ENCODE data around the gene ACYP2. TPM values are rescaled to one million over a fixed set of nuclear protein-coding genes. Genes with fewer than 3 reads are reported as not detected.

ACYP2 gene
- total and polyA plus RNA-seq, 4 donors: 23.6 to 61.4 (median 43.1) TPM

DNA sequence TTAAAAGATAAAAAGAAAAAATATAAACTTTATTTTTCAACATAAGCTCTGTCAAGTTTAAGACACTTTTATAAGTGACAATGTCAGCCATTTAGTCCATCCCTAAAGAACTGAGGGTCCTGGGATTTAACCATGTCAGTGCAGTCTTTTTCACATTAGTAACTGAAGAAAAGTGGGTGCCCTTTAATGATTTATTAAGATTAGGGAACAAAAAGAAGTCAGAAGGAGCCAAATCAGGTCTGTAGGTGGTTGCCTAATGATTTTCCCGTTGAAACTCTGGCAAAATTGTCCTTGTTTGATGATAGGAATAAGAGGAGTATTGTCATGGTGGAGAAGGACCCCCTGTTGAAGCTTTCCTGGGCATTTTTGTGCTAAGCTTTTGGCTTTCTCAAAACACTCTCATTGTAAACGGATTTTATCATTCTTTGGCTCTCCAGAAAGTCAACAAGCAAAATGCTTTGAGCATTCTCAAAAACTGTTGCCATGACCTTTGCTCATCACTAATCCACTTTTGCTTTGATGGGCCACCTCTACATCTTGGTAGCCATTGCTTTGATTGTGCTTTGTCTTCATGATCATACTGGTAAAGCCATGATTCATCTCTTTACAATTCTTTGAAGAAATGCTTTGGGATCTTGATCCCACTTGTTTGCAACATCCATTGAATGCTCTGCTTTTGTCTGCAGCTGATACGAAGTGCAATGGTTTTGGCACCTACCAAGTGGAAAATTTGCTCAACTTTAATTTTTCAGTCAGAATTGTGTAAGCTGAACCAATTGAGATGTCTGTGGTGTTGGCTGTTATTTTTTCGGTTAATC is 118.6 kb downstream of the ACYP2 start:
- no peak overlapping the region for H3K27ac ChIP-seq (ENCODE audit: low read depth, low read length)
- H3K36me3 ChIP-seq (ENCODE audit: control insufficient read depth, insufficient read depth, low read length): no peaks in the 10 kb centered on the region
- no peaks in the 10 kb centered on the region for H3K27me3 ChIP-seq (ENCODE audit: control insufficient read depth, insufficient read depth, low read length)
- H3K4me3 ChIP-seq (ENCODE audit: low read depth, low read length): no peak overlapping the region
- WGBS (ENCODE audit: insufficient coverage): 53% methylated on average over 3 of the region's 4 CpGs
- no peaks in the 10 kb centered on the region for H3K9me3 ChIP-seq (ENCODE audit: control insufficient read depth, insufficient read depth, low read length)
- DNase-seq (ENCODE audit: low read depth in 4 of 6, low spot score in 6 of 6): no peak
- no peaks in the 10 kb centered on the region for H3K4me1 ChIP-seq (ENCODE audit: control insufficient read depth, insufficient read depth, low read length)

DNA sequence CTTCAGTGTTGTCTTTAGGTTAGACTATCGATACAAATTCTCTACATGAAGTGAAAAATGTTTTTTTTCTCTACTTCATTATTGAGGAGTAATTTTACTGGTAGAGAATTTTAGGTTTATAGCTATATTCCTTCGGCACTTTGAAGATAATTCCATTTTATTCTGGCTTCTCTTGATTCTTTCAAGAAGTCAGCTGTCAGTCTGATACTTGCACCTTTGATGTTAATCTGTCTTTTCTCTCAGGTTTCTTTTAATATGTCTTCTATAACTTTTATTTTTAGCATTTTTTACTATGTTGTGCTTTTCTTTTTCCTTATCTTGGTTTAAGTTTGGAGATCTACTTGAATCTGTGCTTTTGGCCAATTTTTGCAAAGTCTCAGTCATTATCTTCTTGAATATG is 122.0 kb downstream of the ACYP2 start:
- no peak for DNase-seq (ENCODE audit: low read depth in 4 of 6, low spot score in 6 of 6)
- no peak overlapping the region for H3K4me3 ChIP-seq (ENCODE audit: low read depth, low read length)
- no peaks in the 10 kb centered on the region for H3K27me3 ChIP-seq (ENCODE audit: control insufficient read depth, insufficient read depth, low read length)
- no peak overlapping the region for H3K27ac ChIP-seq (ENCODE audit: low read depth, low read length)
- H3K36me3 ChIP-seq (ENCODE audit: control insufficient read depth, insufficient read depth, low read length): no peaks in the 10 kb centered on the region
- no peaks in the 10 kb centered on the region for H3K9me3 ChIP-seq (ENCODE audit: control insufficient read depth, insufficient read depth, low read length)
- no peaks in the 10 kb centered on the region for H3K4me1 ChIP-seq (ENCODE audit: control insufficient read depth, insufficient read depth, low read length)
- WGBS (ENCODE audit: insufficient coverage): no CpG with 5 or more reads among the region's 2 CpGs

DNA sequence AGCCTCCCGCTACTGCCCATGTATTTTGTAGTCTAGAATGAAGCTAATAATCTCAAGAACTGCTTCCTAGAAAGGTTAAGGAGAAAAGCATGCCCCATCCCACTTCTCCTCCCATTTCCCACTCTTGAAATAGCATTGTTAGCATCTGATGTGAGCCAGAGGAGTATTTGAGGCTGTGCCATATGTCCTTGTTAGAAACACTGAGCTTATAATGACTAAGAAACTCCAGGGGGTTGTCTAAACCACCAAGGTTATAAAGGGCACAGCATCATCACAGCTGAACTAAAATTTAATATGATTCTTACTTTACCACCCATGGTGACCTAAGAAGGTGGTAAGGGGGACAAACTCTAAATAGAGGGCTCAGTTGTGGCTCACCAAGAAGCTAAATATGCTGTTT is 124.0 kb downstream of the ACYP2 start:
- no peaks in the 10 kb centered on the region for H3K9me3 ChIP-seq (ENCODE audit: control insufficient read depth, insufficient read depth, low read length)
- H3K4me3 ChIP-seq (ENCODE audit: low read depth, low read length): no peak overlapping the region
- no peaks in the 10 kb centered on the region for H3K4me1 ChIP-seq (ENCODE audit: control insufficient read depth, insufficient read depth, low read length)
- no peaks in the 10 kb centered on the region for H3K36me3 ChIP-seq (ENCODE audit: control insufficient read depth, insufficient read depth, low read length)
- H3K27me3 ChIP-seq (ENCODE audit: control insufficient read depth, insufficient read depth, low read length): no peaks in the 10 kb centered on the region
- DNase-seq (ENCODE audit: low read depth in 4 of 6, low spot score in 6 of 6): peak in 3 of 6 donors; percentile 4 to 52 (median 14)
- no peak overlapping the region for H3K27ac ChIP-seq (ENCODE audit: low read depth, low read length)
- WGBS (ENCODE audit: insufficient coverage): no CpG with 5 or more reads among the region's 1 CpG

DNA sequence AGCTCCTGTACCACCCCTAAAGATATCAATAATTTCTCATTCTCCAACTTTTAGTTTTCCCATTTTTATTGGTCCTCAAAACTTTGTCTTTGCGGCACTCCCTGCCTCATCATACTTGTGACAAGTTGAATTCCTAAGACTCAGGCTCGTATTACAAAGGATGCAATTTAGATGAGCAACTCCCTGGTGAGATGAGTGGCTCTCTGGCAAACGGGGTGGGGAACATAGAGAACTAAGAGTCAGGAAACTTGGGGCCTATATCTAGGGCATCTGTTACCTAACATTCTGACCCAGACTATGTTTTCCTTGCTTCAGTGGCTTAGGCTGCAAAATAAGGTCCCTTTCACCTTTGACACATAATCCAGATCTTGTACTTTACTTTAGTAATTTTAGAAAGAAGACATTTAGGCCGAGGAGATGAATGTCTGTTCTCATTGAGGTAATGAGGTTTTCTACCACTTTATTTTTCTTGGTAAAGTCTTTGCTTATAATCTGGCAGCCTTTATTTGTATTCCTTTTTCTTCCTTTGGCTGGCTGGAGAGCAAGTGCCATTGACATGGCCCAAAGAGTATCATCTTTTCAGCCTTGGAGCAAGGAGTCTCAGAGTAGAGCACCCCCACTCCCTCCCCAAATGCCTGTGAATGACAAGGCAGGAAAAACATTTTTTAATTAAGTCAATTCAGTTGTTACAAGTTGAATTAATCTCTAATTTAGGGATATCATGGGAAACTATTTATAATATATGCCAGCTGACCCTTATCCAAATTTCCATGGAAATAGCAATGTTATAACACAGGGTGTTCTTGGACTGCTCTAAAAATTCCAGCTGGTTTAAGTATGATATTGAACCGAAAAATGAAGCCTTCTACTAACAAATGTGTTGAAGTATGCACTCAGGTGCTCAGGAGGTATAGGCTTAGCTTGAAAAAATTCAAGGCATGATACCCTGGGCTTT is 125.4 kb downstream of the ACYP2 start:
- Histone ChIP-seq H3K9me3 (ENCODE audit: control insufficient read depth, insufficient read depth, low read length) (no peaks in the 10 kb centered on the region), H3K36me3 (ENCODE audit: control insufficient read depth, insufficient read depth, low read length) (no peaks in the 10 kb centered on the region), H3K27ac (ENCODE audit: low read depth, low read length) (peak overlapping the region; percentile 3), H3K4me3 (ENCODE audit: low read depth, low read length) (no peak overlapping the region), H3K27me3 (ENCODE audit: control insufficient read depth, insufficient read depth, low read length) (no peaks in the 10 kb centered on the region), H3K4me1 (ENCODE audit: control insufficient read depth, insufficient read depth, low read length) (no peaks in the 10 kb centered on the region)
- DNase-seq (ENCODE audit: low read depth in 4 of 6, low spot score in 6 of 6): peak in 1 of 6 donors; percentile 28
- 17% methylated on average over 2 of the region's 5 CpGs for WGBS (ENCODE audit: insufficient coverage)

DNA sequence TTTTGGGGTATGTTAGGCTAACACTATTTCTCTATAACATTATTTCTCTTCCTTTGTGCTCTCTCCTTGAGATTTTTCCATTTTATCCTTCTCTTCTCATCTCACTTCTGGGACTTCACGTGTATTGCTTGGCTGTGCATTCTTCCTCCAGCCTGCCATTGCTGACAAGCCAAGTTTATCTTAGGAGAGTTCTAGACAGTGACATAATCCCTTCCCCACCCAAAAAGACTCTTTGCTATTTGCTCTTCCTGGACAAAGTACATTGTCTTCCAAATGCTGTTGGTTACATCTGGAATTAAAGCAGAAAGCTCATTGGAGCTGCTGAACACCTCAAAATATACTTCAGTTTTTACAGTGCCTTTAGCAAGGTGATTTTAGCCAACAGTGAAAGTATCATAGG is 131.7 kb downstream of the ACYP2 start:
- Histone ChIP-seq H3K27ac (ENCODE audit: low read depth, low read length) (no peak overlapping the region), H3K27me3 (ENCODE audit: control insufficient read depth, insufficient read depth, low read length) (no peaks in the 10 kb centered on the region), H3K9me3 (ENCODE audit: control insufficient read depth, insufficient read depth, low read length) (no peaks in the 10 kb centered on the region), H3K4me3 (ENCODE audit: low read depth, low read length) (no peak overlapping the region), H3K4me1 (ENCODE audit: control insufficient read depth, insufficient read depth, low read length) (no peaks in the 10 kb centered on the region), H3K36me3 (ENCODE audit: control insufficient read depth, insufficient read depth, low read length) (no peaks in the 10 kb centered on the region)
- WGBS (ENCODE audit: insufficient coverage): 75% methylated on average over 1 of the region's 1 CpG
- peak in 1 of 6 donors; percentile 27 for DNase-seq (ENCODE audit: low read depth in 4 of 6, low spot score in 6 of 6)

DNA sequence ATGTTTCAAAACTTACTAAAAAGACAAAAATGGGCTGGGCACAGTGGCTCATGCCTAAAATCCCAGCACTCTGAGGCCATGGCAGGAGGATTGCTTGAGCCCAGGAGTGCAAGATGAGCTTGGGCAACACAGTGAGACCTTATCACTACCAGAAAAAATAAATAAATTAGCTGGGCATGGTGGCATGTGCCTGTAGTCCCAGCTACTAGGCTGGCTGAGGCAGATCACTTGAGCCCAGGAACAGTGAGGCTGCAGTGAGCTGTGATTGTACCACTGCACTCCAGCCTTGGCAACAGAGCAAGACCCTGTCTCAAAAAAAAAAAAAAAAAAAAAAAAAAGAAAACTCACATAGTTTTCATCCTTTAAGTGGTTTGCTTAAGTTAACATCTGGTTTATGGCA is 134.2 kb downstream of the ACYP2 start:
- Histone ChIP-seq H3K9me3 (ENCODE audit: control insufficient read depth, insufficient read depth, low read length) (no peaks in the 10 kb centered on the region), H3K36me3 (ENCODE audit: control insufficient read depth, insufficient read depth, low read length) (no peaks in the 10 kb centered on the region), H3K27me3 (ENCODE audit: control insufficient read depth, insufficient read depth, low read length) (no peaks in the 10 kb centered on the region), H3K4me3 (ENCODE audit: low read depth, low read length) (no peak overlapping the region), H3K4me1 (ENCODE audit: control insufficient read depth, insufficient read depth, low read length) (no peaks in the 10 kb centered on the region), H3K27ac (ENCODE audit: low read depth, low read length) (no peak overlapping the region)
- DNase-seq (ENCODE audit: low read depth in 4 of 6, low spot score in 6 of 6): no peak

DNA sequence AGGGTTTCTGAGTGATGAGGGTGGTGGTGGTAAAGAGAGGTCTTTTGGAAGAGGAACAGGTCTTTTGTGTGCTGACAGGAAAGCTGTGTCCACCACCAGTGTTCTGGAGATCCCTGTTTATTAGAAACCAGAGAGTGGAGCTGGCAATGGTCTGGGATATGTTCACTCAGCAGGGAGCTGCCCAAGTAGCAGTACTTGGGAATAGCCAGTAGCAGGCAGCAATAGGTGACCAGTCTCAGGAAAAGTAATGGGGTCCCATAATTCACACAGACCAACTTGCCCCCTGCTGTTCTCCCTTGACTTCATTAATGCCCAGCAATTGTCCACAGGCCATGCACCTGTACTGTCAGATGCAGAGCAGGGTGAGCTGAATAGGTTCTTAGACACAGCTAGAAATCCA is 138.8 kb downstream of the ACYP2 start:
- Histone ChIP-seq H3K9me3 (ENCODE audit: control insufficient read depth, insufficient read depth, low read length) (no peaks in the 10 kb centered on the region), H3K4me1 (ENCODE audit: control insufficient read depth, insufficient read depth, low read length) (no peaks in the 10 kb centered on the region), H3K27me3 (ENCODE audit: control insufficient read depth, insufficient read depth, low read length) (no peaks in the 10 kb centered on the region), H3K36me3 (ENCODE audit: control insufficient read depth, insufficient read depth, low read length) (peaks cover 5% of the 10 kb centered on the region), H3K4me3 (ENCODE audit: low read depth, low read length) (no peak overlapping the region), H3K27ac (ENCODE audit: low read depth, low read length) (no peak overlapping the region)
- no peak for DNase-seq (ENCODE audit: low read depth in 4 of 6, low spot score in 6 of 6)

DNA sequence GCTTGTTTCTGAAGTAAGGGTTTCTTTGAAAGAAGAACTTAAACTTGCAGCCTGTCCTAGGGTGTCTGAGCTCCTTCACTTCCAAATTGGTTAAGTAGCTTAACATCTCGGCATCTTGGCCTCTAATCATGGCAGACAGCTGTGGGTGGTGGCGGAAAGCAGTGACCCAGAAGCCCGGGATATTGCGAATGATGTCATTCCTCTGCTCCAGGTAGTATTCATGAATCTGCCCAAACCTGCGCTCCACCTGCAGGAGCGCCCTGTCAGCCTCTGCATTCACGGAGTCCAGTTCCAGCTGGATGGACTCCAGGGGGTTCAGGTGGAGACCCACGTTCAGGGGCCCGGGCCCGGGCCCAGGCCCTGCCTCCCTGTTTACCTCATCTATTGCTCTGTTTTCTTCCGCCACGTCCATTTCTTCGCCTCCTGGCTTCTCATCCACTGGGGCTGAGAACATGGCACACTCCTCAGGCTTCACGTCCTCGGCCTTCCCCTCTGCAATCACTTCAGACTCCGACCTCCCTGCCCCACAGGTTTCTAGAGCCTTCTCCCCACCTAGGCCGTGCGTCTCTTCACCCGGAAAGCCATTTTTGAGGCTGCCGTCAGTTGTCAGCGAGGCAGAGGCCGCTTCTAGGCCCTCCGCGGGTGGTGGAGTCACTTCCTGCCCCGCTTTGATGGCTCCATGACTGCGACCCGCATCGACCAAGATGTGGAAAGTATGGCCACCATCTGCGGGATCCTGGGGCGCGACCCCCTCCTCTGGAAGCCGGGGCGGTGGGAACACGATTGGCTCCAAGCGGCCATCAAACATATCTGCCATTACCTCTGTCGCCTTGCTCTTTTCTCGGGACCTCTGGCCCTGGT is 140.0 kb downstream of the ACYP2 start:
- Histone ChIP-seq H3K4me1 (ENCODE audit: control insufficient read depth, insufficient read depth, low read length) (no peaks in the 10 kb centered on the region), H3K27me3 (ENCODE audit: control insufficient read depth, insufficient read depth, low read length) (no peaks in the 10 kb centered on the region), H3K27ac (ENCODE audit: low read depth, low read length) (no peak overlapping the region), H3K4me3 (ENCODE audit: low read depth, low read length) (no peak overlapping the region), H3K9me3 (ENCODE audit: control insufficient read depth, insufficient read depth, low read length) (no peaks in the 10 kb centered on the region), H3K36me3 (ENCODE audit: control insufficient read depth, insufficient read depth, low read length) (peaks cover 5% of the 10 kb centered on the region)
- no peak for DNase-seq (ENCODE audit: low read depth in 4 of 6, low spot score in 6 of 6)
- 93% methylated on average over 37 of the region's 37 CpGs for WGBS (ENCODE audit: insufficient coverage)

DNA sequence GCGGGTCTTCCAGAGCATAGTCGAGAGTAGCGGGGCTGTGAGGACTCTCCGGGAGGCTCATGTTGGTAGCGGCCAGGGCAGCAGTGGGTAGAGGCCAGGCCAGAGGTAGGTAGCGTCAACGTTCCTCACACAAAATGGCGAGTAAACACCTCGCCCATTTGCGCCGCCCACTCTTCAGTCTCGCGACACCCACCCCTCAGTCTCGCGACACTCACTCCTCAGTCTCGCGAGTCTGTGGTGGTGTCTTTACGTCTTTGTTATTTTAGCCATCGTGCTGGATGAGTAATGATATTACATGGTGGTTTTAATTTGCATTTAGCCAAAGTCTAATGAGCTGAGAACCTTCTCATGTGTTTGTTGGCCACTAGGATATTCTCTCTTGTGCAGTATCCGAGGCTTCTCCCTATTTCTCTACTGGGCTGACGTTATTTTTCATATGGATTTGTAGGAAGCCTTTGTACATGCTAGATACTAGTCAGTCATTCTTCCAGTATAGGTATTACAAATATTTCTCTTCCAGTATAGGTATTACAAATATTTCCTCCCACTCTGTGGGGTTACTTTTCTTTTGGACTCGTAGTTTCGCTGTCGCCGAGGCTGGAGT is 140.8 kb downstream of the ACYP2 start, which contains the start of gene TSPYL6:
TSS of gene TSPYL6 (minus strand) at position 139 of the 604 bp plus-strand sequence. CDS start at position 61, 78 bp downstream.
- H3K36me3 ChIP-seq (ENCODE audit: control insufficient read depth, insufficient read depth, low read length): peaks cover 5% of the 10 kb centered on the region
- no peaks in the 10 kb centered on the region for H3K4me1 ChIP-seq (ENCODE audit: control insufficient read depth, insufficient read depth, low read length)
- H3K27ac ChIP-seq (ENCODE audit: low read depth, low read length): no peak within 1 kb of the TSS
- H3K27me3 ChIP-seq (ENCODE audit: control insufficient read depth, insufficient read depth, low read length): no peaks in the 10 kb centered on the region
- H3K9me3 ChIP-seq (ENCODE audit: control insufficient read depth, insufficient read depth, low read length): no peaks in the 10 kb centered on the region
- no peak within 1 kb of the TSS for H3K4me3 ChIP-seq (ENCODE audit: low read depth, low read length)
- WGBS (ENCODE audit: insufficient coverage): 96% methylated on average over 12 of the region's 25 CpGs
- DNase-seq (ENCODE audit: low read depth in 4 of 6, low spot score in 6 of 6): no peak
